HL-60 (cell line): Measurements from ENCODE around the gene RAB11FIP3.

Experiments
- DNase-seq, 2 experiments: peaks; one replicate each; pipeline ENCODE4 v3.0.0-alpha.2; 2010 to 2020; ENCODE audit warnings: low read depth in 1 of 2, low spot score in 1 of 2
- H3K27ac ChIP-seq: fragments of 250-450 bp; sonication (Bioruptor Pico); replicated peaks from 2 replicates; pipeline ENCODE4 v1.5.1; 2020; ENCODE audit warnings: mild to moderate bottlenecking, moderate library complexity
- H3K27me3 ChIP-seq: fragments of 250-450 bp; sonication (Bioruptor Pico); 2 replicates; pipeline ENCODE4 v1.5.1; 2021; ENCODE audit warnings: mild to moderate bottlenecking, moderate library complexity; ENCODE audit not compliant: insufficient read depth, poor library complexity, severe bottlenecking
- H3K4me3 ChIP-seq: replicated peaks from 2 replicates; pipeline ENCODE4 v1.5.1; 2011; ENCODE audit warnings: mild to moderate bottlenecking, control low read depth, low read length; ENCODE audit not compliant: insufficient read depth
- CTCF ChIP-seq: IDR thresholded peaks from one replicate; pipeline ENCODE4 v1.5.1; 2011; ENCODE audit warnings: low read length, control low read depth, inconsistent platforms; ENCODE audit not compliant: insufficient read depth
- GABPA ChIP-seq: IDR thresholded peaks from 2 replicates; pipeline ENCODE4 v1.6.1; 2012; ENCODE audit warnings: low read depth
- POLR2AphosphoS5 ChIP-seq: IDR thresholded peaks from 2 replicates; pipeline ENCODE4 v1.6.1; 2012; ENCODE audit warnings: low read depth
- SPI1 ChIP-seq: IDR thresholded peaks from 2 replicates; pipeline ENCODE4 v1.6.1; 2012; ENCODE audit warnings: low read depth, mild to moderate bottlenecking, borderline replicate concordance
- TF ChIP-seq, protein P1 (sequence below): IDR thresholded peaks from 2 replicates; pipeline ENCODE4 v1.6.1; 2012; ENCODE audit warnings: low read depth; ENCODE audit not compliant: insufficient replicate concordance

RAB11FIP3 gene

DNA sequence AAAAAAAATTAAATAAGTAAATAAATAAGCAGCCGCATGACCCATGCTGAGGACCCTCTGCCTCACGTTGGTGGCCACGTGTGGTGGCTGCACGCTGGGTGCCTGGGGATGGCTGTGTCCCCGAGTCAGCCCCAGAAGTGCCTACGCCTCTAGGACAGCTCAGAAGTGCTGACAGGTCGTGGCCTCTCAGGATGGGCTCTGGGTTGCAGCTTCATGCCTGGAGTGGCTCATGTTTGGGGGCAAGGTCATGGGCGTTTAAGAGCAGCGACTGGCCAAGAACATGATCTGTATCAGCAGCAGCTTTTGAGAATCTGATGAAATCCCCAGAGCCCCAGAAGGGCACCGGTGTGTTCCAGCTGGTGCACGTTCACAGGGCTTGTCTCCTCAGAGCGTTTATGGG, 75.3 kb downstream of the RAB11FIP3 start:
- H3K4me3 ChIP-seq, result no peak overlapping the region
- TF ChIP-seq POLR2AphosphoS5, result no peak
- TF ChIP-seq GABPA, result no peak
- TF ChIP-seq SPI1, result no peak
- TF ChIP-seq CTCF, result no peak
- TF ChIP-seq, protein P1, sequence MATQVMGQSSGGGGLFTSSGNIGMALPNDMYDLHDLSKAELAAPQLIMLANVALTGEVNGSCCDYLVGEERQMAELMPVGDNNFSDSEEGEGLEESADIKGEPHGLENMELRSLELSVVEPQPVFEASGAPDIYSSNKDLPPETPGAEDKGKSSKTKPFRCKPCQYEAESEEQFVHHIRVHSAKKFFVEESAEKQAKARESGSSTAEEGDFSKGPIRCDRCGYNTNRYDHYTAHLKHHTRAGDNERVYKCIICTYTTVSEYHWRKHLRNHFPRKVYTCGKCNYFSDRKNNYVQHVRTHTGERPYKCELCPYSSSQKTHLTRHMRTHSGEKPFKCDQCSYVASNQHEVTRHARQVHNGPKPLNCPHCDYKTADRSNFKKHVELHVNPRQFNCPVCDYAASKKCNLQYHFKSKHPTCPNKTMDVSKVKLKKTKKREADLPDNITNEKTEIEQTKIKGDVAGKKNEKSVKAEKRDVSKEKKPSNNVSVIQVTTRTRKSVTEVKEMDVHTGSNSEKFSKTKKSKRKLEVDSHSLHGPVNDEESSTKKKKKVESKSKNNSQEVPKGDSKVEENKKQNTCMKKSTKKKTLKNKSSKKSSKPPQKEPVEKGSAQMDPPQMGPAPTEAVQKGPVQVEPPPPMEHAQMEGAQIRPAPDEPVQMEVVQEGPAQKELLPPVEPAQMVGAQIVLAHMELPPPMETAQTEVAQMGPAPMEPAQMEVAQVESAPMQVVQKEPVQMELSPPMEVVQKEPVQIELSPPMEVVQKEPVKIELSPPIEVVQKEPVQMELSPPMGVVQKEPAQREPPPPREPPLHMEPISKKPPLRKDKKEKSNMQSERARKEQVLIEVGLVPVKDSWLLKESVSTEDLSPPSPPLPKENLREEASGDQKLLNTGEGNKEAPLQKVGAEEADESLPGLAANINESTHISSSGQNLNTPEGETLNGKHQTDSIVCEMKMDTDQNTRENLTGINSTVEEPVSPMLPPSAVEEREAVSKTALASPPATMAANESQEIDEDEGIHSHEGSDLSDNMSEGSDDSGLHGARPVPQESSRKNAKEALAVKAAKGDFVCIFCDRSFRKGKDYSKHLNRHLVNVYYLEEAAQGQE, result no peak
- no peaks in the 10 kb centered on the region for H3K27me3 ChIP-seq
- no peak overlapping the region for H3K27ac ChIP-seq
- DNase-seq, result no peak

DNA sequence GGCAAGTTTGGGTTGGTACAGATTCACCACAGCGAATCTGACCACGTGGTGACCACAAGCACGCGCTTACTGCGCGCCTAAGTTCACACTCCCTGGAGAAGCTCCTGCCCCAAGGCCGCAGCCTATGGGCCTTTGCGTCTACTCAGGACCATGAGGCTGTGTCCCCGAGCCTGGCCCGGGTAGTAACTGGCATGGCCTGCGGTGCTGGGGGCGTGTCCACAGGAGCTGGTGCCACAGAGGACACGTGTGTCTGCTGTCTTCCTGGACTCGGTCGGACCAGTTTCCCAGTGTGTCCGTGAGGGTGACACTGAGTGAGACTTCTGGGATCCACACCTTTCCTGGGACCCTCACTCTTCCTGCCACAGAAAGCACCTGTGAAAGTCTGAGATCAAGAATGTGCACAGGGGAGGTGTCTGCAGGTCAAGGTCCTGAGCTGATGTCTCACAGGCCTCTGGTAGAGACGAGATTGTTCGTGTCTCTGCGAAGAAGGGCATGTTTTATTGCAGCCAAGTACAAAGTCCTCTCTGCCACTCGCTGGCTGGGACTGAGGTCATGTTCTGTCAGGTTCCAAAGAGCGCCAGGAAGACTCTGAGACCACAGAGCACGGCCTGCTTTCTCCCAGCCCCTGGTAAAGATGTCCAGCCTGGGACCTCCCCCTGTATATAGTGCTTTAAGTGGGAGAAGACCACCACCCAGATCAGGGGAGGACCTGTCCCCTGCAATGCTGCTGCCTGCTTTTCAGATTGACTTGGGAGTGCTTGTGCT, 76.9 kb downstream of the RAB11FIP3 start:
- DNase-seq, result no peak
- Histone ChIP-seq H3K27ac (no peak overlapping the region), H3K27me3 (no peaks in the 10 kb centered on the region), H3K4me3 (no peak overlapping the region)
- TF ChIP-seq, protein P1, result no peak
- TF ChIP-seq CTCF, result no peak

- DNase-seq, result no peak
- TF ChIP-seq, protein P1, result no peak
- H3K4me3 ChIP-seq, result no peak overlapping the region
- no peak overlapping the region for H3K27ac ChIP-seq
- H3K27me3 ChIP-seq, result no peaks in the 10 kb centered on the region
Observed at GRCh38 chr16:503150-504071, 78.0 kb downstream of the RAB11FIP3 start.
